22Rv1 (cell line): ENCODE measurements around the gene PDRG1.

Source experiments
- CTCF ChIP-seq: fragments of 450-650 bp; IDR thresholded peaks from 2 replicates; pipeline ENCODE4 v1.5.1; 2017; ENCODE audit warnings: mild to moderate bottlenecking
- ZFX ChIP-seq: fragments of 450-650 bp; IDR thresholded peaks from 2 replicates; pipeline ENCODE4 v1.6.1; 2017; ENCODE audit warnings: antibody characterized with exemption, borderline replicate concordance

GRCh38 chr20:31919410-31920155 is 32.3 kb downstream of the PDRG1 start:
- TF ChIP-seq CTCF (no peak), ZFX (no peak)
